ENCODE data around the gene ABCF1. TPM values are rescaled to one million over a fixed set of nuclear protein-coding genes. Genes with fewer than 3 reads are reported as not detected.

Gene ABCF1
- total and polyA plus RNA-seq, 9 of the 15 experiments (the other 6 are each of a cell fraction or from before 2014, with no cell fraction given) = 41.6 to 193 (median 102) TPM

- TF ChIP-seq KAT7 (CRISPR knock-in tag; IDR thresholded peaks at IDR 0.05; ENCODE audit: borderline replicate concordance) (0 out of 2 replicates have a peak, but pooled peaks have one; percentile 87), POLR2B (IDR thresholded peaks at IDR 0.05; ENCODE audit: low read depth, partially characterized antibody) (peak; percentile 80), RERE (CRISPR knock-in tag; IDR thresholded peaks at IDR 0.05; ENCODE audit: borderline replicate concordance) (no peak), ATF1 (CRISPR knock-in tag; IDR thresholded peaks at IDR 0.05) (no peak), ATF1 (tag; IDR thresholded peaks at IDR 0.05) (no peak), NRF1 (conservative IDR thresholded peaks at IDR 0.05 in 1 of 2, IDR thresholded peaks at IDR 0.05 in 1 of 2) (no peak), HNRNPUL1 (IDR thresholded peaks at IDR 0.05; ENCODE audit: low read length) (peak; percentile 86), RBBP5 (IDR thresholded peaks at IDR 0.05; ENCODE audit: borderline replicate concordance, insufficient read depth, low read length, poor library complexity, severe bottlenecking) (no peak), POLR2H (tag; IDR thresholded peaks at IDR 0.05; ENCODE audit: low read depth) (no peak; the same call in none of the 2 replicates), ZNF134 (CRISPR knock-in tag; conservative IDR thresholded peaks at IDR 0.05) (no peak), ZNF354B (CRISPR knock-in tag; IDR thresholded peaks at IDR 0.05) (no peak)
- TF ChIP-seq, protein P1, sequence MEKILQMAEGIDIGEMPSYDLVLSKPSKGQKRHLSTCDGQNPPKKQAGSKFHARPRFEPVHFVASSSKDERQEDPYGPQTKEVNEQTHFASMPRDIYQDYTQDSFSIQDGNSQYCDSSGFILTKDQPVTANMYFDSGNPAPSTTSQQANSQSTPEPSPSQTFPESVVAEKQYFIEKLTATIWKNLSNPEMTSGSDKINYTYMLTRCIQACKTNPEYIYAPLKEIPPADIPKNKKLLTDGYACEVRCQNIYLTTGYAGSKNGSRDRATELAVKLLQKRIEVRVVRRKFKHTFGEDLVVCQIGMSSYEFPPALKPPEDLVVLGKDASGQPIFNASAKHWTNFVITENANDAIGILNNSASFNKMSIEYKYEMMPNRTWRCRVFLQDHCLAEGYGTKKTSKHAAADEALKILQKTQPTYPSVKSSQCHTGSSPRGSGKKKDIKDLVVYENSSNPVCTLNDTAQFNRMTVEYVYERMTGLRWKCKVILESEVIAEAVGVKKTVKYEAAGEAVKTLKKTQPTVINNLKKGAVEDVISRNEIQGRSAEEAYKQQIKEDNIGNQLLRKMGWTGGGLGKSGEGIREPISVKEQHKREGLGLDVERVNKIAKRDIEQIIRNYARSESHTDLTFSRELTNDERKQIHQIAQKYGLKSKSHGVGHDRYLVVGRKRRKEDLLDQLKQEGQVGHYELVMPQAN (IDR thresholded peaks at IDR 0.05; ENCODE audit: borderline replicate concordance) = no peak
- TF ChIP-seq, protein P2, sequence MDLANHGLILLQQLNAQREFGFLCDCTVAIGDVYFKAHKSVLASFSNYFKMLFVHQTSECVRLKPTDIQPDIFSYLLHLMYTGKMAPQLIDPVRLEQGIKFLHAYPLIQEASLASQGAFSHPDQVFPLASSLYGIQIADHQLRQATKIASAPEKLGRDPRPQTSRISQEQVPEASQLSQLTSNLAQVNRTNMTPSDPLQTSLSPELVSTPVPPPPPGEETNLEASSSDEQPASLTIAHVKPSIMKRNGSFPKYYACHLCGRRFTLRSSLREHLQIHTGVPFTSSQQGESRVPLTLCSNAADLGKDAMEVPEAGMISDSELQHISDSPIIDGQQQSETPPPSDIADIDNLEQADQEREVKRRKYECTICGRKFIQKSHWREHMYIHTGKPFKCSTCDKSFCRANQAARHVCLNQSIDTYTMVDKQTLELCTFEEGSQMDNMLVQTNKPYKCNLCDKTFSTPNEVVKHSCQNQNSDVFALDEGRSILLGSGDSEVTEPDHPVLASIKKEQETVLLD (IDR thresholded peaks at IDR 0.05) = no peak
- TF ChIP-seq, protein P3, sequence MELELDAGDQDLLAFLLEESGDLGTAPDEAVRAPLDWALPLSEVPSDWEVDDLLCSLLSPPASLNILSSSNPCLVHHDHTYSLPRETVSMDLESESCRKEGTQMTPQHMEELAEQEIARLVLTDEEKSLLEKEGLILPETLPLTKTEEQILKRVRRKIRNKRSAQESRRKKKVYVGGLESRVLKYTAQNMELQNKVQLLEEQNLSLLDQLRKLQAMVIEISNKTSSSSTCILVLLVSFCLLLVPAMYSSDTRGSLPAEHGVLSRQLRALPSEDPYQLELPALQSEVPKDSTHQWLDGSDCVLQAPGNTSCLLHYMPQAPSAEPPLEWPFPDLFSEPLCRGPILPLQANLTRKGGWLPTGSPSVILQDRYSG (tag; conservative IDR thresholded peaks at IDR 0.05; ENCODE audit: low read depth) = no peak
Measured at GRCh38 chr6:30615958-30616810, 44.9 kb downstream of the ABCF1 start (continued).

Data from K562 (cell line).